T-cell (primary cell): ENCODE data around the gene DLG2. TPM values are rescaled to one million over a fixed set of nuclear protein-coding genes. Genes with fewer than 3 reads are reported as not detected.

Source experiments
- ATAC-seq, 4 experiments: fragments of 200-7000 bp in 3 of 4; fragments of 150-1000 bp in 1 of 4; cut with Tn5 transposase; replicated peaks in 1 of 4; 1 replicate in 3 of 4; 2 replicates in 1 of 4; pipeline ENCODE4 v1.10.0; 2021; ENCODE audit warnings: moderate library complexity in 3 of 4, mild to moderate bottlenecking in 2 of 4, moderate number of reproducible peaks in 1 of 4
- CTCF ChIA-PET, 2 donors: fragments of 300-600 bp; sonication (Branson Sonifier 250); formaldehyde crosslinking; loops; one replicate each; lab custom pipeline; 2022; ENCODE audit warnings: antibody characterized with exemption in 2 of 2; lab: Charles Lee
- POLR2A ChIA-PET, 2 donors: fragments of 300-600 bp; sonication (Branson Sonifier 250); formaldehyde crosslinking; loops; one replicate each; lab custom pipeline; 2022; ENCODE audit warnings: antibody characterized with exemption in 2 of 2; lab: Charles Lee
- DNase-seq, 35 experiments: peaks; one replicate each; pipeline versions ENCODE4 v3.0.0 to v3.0.0-alpha.2; 2013 to 2023
- H3K27ac ChIP-seq: one replicate; pipeline ENCODE4 v1.5.1; 2013; ENCODE audit warnings: low read length
- H3K27me3 ChIP-seq, 2 experiments: replicated peaks in 1 of 2; 1 replicate in 1 of 2; 2 replicates in 1 of 2; pipeline versions ENCODE4 v1.6.1 to v1.7.0; 2013; ENCODE audit warnings: low read length in 1 of 2, mixed read lengths in 1 of 2; ENCODE audit not compliant: control insufficient read depth in 2 of 2, insufficient read depth in 2 of 2; ENCODE audit errors: extremely low read depth in 1 of 2
- H3K36me3 ChIP-seq, 2 donors: 1 replicate in 1 of 2; 2 replicates in 1 of 2; pipeline versions ENCODE4 v1.6.1 to v1.7.0; 2013; ENCODE audit warnings: low read length in 1 of 2; ENCODE audit not compliant: control insufficient read depth in 2 of 2, insufficient read depth in 1 of 2; ENCODE audit errors: extremely low read depth in 1 of 2
- H3K4me1 ChIP-seq, 2 experiments: 1 replicate in 1 of 2; 2 replicates in 1 of 2; pipeline versions ENCODE4 v1.6.1 to v1.7.0; 2013; ENCODE audit warnings: low read length in 2 of 2, mixed read lengths in 1 of 2; ENCODE audit not compliant: insufficient read depth in 2 of 2, control insufficient read depth in 1 of 2; ENCODE audit errors: extremely low read depth in 1 of 2
- H3K4me3 ChIP-seq, 2 donors: 1 replicate in 1 of 2; 2 replicates in 1 of 2; pipeline versions ENCODE4 v1.5.1 to v1.7.0; 2013; ENCODE audit warnings: mild to moderate bottlenecking in 2 of 2, low read length in 1 of 2, moderate library complexity in 1 of 2; ENCODE audit not compliant: control insufficient read depth in 1 of 2; ENCODE audit errors: extremely low read depth in 1 of 2
- H3K9me3 ChIP-seq: 2 replicates; pipeline ENCODE4 v1.7.0; 2013
- H3K27ac Mint-ChIP-seq, 2 donors: one replicate each; pipeline ENCODE4 v1.8.0; 2020 to 2021; ENCODE audit warnings: mild to moderate bottlenecking in 2 of 2, mixed read lengths in 2 of 2
- H3K27me3 Mint-ChIP-seq, 2 donors: one replicate each; pipeline ENCODE4 v1.8.0; 2021 to 2022; ENCODE audit warnings: mixed read lengths in 2 of 2
- H3K36me3 Mint-ChIP-seq: one replicate; pipeline ENCODE4 v1.8.0; 2021; ENCODE audit warnings: mixed read lengths
- H3K4me1 Mint-ChIP-seq, 3 donors: one replicate each; pipeline ENCODE4 v1.8.0; 2020 to 2022; ENCODE audit warnings: mixed read lengths in 3 of 3, mild to moderate bottlenecking in 1 of 3
- H3K4me3 Mint-ChIP-seq, 3 donors: one replicate each; pipeline ENCODE4 v1.8.0; 2020 to 2022; ENCODE audit warnings: mild to moderate bottlenecking in 3 of 3, mixed read lengths in 3 of 3, moderate library complexity in 3 of 3
- H3K9me3 Mint-ChIP-seq, 3 donors: one replicate each; pipeline ENCODE4 v1.8.0; 2020 to 2022; ENCODE audit warnings: mixed read lengths in 3 of 3
- WGBS: methylation state at CpG from one replicate; pipeline ENCODE4 v1.1.5; 2013; ENCODE audit warnings: missing lambda C conversion rate; ENCODE audit not compliant: insufficient coverage; 5-methylcytosine and 5-hydroxymethylcytosine counted together
- total RNA-seq, 35 experiments: library from RNA in 6 of 35; stranded (reverse) in 6 of 35; fragments of 120-200 nt in 1 of 35; gene quantifications; one replicate each; pipeline versions ENCODE4 v1.2.1 to v1.2.4 and lab custom pipeline; 2013 to 2026

Gene DLG2
- total RNA-seq, 5 donors from 2014 or later (not counting 1 experiment from before 2014, with no cell fraction given), result 2.3 to 4.1 (median 2.9) TPM

DNA sequence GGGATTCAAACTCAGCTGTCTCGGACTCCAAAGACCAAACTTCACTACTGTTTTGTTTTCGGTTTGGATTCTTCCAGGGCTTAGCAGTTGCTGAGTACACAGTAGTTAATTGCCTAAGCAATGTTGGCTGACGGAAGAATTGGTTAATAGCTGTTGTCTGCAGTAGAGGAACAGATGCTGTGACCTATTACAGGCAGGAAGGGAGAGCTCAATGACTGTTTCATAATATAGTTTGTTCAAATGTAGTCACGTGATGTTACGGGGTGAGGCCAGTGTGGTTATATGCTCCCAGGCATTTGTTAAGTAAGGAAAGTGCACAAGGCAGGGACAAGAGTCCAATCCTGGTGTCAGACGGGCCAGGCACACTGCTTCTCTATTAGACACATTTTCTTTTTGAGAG is 2118.3 kb downstream of the DLG2 start:
- Mint-ChIP-seq H3K27ac (no peak overlapping the region), H3K27me3 (no peaks in the 10 kb centered on the region), H3K4me3 (no peak overlapping the region), H3K9me3 (no peaks in the 10 kb centered on the region), H3K36me3 (no peaks in the 10 kb centered on the region), H3K4me1 (no peaks in the 10 kb centered on the region)
- 70% methylated on average over 3 of the region's 6 CpGs for WGBS
- POLR2A ChIA-PET, result no interaction called here
- H3K36me3 ChIP-seq, result no peaks in the 10 kb centered on the region
- H3K4me3 ChIP-seq, result no peak overlapping the region
- ATAC-seq (no peak), DNase-seq (no peak)
- H3K9me3 ChIP-seq, result no peaks in the 10 kb centered on the region
- CTCF ChIA-PET, result no interaction called here
- H3K27me3 ChIP-seq, result no peaks in the 10 kb centered on the region
- H3K27ac ChIP-seq, result no peak overlapping the region
- H3K4me1 ChIP-seq, result no peaks in the 10 kb centered on the region

DNA sequence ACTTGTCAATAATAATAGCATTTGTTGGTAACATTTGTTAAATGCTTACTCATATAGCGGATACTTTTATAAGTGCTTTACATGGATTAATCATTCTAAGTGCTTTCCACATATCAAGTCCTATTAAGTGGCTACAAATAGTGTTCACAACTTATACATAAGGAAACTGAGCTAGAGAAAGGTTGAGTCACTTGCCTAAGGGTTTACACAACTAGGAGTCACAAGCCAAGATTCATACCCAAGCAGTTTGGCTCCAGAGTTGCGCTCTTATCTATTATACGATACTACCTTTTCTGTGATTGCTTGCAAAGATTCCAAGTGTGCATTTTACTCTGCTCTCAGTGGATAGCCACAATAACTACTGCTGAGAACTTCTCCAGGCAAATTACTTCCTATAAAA is 2125.1 kb downstream of the DLG2 start:
- 92% methylated on average over 2 of the region's 3 CpGs for whole genome bisulfite sequencing
- H3K27ac ChIP-seq, result no peak overlapping the region
- ChIA-PET CTCF (no interaction called here), POLR2A (no interaction called here)
- no peaks in the 10 kb centered on the region for H3K27me3 Mint-ChIP-seq
- no peaks in the 10 kb centered on the region for H3K4me1 Mint-ChIP-seq
- ATAC-seq (no peak), DNase-seq (no peak)
- H3K36me3 Mint-ChIP-seq, result no peaks in the 10 kb centered on the region
- no peaks in the 10 kb centered on the region for H3K9me3 ChIP-seq
- H3K27ac Mint-ChIP-seq, result no peak overlapping the region
- H3K27me3 ChIP-seq, result no peaks in the 10 kb centered on the region
- no peaks in the 10 kb centered on the region for H3K4me1 ChIP-seq
- H3K4me3 ChIP-seq, result no peak overlapping the region
- no peak overlapping the region for H3K4me3 Mint-ChIP-seq
- H3K9me3 Mint-ChIP-seq, result no peaks in the 10 kb centered on the region
- H3K36me3 ChIP-seq, result no peaks in the 10 kb centered on the region

DNA sequence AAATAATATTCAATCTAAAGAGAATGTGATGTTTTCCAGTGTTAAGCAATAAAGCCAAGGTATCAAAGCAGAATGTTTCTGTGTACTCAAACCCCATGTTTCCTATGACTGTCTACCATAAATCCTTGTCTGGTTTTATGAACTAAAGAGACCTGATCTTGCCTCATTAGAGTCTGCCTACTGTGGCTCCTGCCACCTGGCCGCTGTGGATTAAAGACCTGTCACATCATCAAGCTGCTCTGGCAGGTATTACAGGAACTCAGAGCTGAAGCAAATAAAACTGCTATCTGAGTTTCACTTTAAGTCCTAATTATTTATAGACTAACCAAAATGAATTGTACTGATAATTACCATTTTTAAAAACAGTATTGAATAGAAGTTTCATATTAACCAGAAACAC is 2133.2 kb downstream of the DLG2 start:
- ATAC-seq (no peak), DNase-seq (no peak)
- Histone ChIP-seq H3K36me3 (no peaks in the 10 kb centered on the region), H3K27me3 (no peaks in the 10 kb centered on the region), H3K4me3 (no peak overlapping the region), H3K27ac (no peak overlapping the region), H3K9me3 (no peaks in the 10 kb centered on the region), H3K4me1 (no peaks in the 10 kb centered on the region)
- no peaks in the 10 kb centered on the region for H3K36me3 Mint-ChIP-seq
- WGBS, result 60% methylated on average over 1 of the region's 1 CpG
- POLR2A ChIA-PET, result no interaction called here
- H3K4me3 Mint-ChIP-seq, result no peak overlapping the region
- H3K4me1 Mint-ChIP-seq, result no peaks in the 10 kb centered on the region
- H3K27me3 Mint-ChIP-seq, result peaks cover 0 to 9% of the 10 kb centered on the region in 2 donors
- no peaks in the 10 kb centered on the region for H3K9me3 Mint-ChIP-seq
- H3K27ac Mint-ChIP-seq, result no peak overlapping the region
- CTCF ChIA-PET, result interaction anchor here in 1 of 2 donors (0.6 kb wide), 1 partner anchor 17 kb away, joined by 6 read pairs; no protein-coding TSS in a partner anchor

GRCh38 chr11:83493034-83493433 is 2134.1 kb downstream of the DLG2 start:
- ChIA-PET CTCF (no interaction called here), POLR2A (no interaction called here)
- no peak overlapping the region for H3K4me3 Mint-ChIP-seq
- H3K4me1 Mint-ChIP-seq, result no peaks in the 10 kb centered on the region
- H3K27ac ChIP-seq, result no peak overlapping the region
- no peaks in the 10 kb centered on the region for H3K27me3 ChIP-seq
- 71% methylated on average over 1 of the region's 1 CpG for WGBS
- DNase-seq (no peak), ATAC-seq (no peak)
- H3K27me3 Mint-ChIP-seq, result peaks cover 0 to 9% of the 10 kb centered on the region in 2 donors
- H3K27ac Mint-ChIP-seq, result no peak overlapping the region
- H3K36me3 Mint-ChIP-seq, result no peaks in the 10 kb centered on the region
- H3K9me3 ChIP-seq, result no peaks in the 10 kb centered on the region
- H3K9me3 Mint-ChIP-seq, result no peaks in the 10 kb centered on the region
- H3K36me3 ChIP-seq, result no peaks in the 10 kb centered on the region
- H3K4me3 ChIP-seq, result no peak overlapping the region
- no peaks in the 10 kb centered on the region for H3K4me1 ChIP-seq

- WGBS, result 81% methylated on average over 2 of the region's 6 CpGs
- Histone ChIP-seq H3K36me3 (no peaks in the 10 kb centered on the region), H3K4me3 (no peak overlapping the region), H3K27ac (no peak overlapping the region), H3K4me1 (no peaks in the 10 kb centered on the region), H3K9me3 (no peaks in the 10 kb centered on the region), H3K27me3 (no peaks in the 10 kb centered on the region)
- H3K4me1 Mint-ChIP-seq, result no peaks in the 10 kb centered on the region
- no peak for DNase-seq
- no peaks in the 10 kb centered on the region for H3K9me3 Mint-ChIP-seq
- no peaks in the 10 kb centered on the region for H3K36me3 Mint-ChIP-seq
- peaks cover 6 to 7% of the 10 kb centered on the region in 2 donors for H3K27me3 Mint-ChIP-seq
- CTCF ChIA-PET, result no interaction called here
- H3K27ac Mint-ChIP-seq, result no peak overlapping the region
- POLR2A ChIA-PET, result no interaction called here
- ATAC-seq, result no peak
- no peak overlapping the region for H3K4me3 Mint-ChIP-seq
These were observed 2143.3 kb downstream of the DLG2 start for GRCh38 chr11:83483808-83484207.

DNA sequence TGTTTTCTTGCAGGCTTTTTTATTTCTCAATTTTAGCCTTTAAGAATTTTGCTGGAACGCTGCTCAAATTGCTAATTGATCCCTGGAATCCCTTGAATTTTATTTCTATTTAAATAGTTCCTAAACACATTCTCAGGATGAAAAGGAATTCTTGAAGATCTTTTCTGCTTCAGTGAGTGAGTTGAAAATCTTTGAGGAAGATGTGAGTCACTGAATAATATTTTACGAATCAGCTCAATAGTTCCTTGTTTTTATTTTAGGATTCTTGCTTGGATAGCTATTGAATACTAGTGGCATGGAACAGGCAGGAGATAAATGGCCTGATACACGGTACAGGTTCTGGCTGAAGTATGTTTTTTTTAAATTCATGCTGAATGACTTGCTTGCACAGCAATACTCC is 2146.3 kb downstream of the DLG2 start:
- H3K36me3 ChIP-seq, result no peaks in the 10 kb centered on the region
- H3K4me3 ChIP-seq, result no peak overlapping the region
- H3K4me1 ChIP-seq, result no peaks in the 10 kb centered on the region
- no peak overlapping the region for H3K27ac ChIP-seq
- Mint-ChIP-seq H3K9me3 (no peaks in the 10 kb centered on the region), H3K27ac (no peak overlapping the region), H3K4me3 (no peak overlapping the region), H3K4me1 (no peaks in the 10 kb centered on the region), H3K36me3 (no peaks in the 10 kb centered on the region), H3K27me3 (peaks cover 13 to 16% of the 10 kb centered on the region in 2 donors)
- ChIA-PET POLR2A (no interaction called here), CTCF (no interaction called here)
- 86% methylated on average over 1 of the region's 3 CpGs for WGBS
- ATAC-seq (no peak), DNase-seq (no peak)
- no peaks in the 10 kb centered on the region for H3K9me3 ChIP-seq
- no peaks in the 10 kb centered on the region for H3K27me3 ChIP-seq

GRCh38 chr11:83480251-83480650 is 2146.9 kb downstream of the DLG2 start:
- no peaks in the 10 kb centered on the region for H3K4me1 Mint-ChIP-seq
- H3K27ac Mint-ChIP-seq, result no peak overlapping the region
- Histone ChIP-seq H3K4me3 (no peak overlapping the region), H3K27ac (no peak overlapping the region), H3K4me1 (no peaks in the 10 kb centered on the region), H3K9me3 (no peaks in the 10 kb centered on the region), H3K36me3 (no peaks in the 10 kb centered on the region), H3K27me3 (no peaks in the 10 kb centered on the region)
- H3K36me3 Mint-ChIP-seq, result no peaks in the 10 kb centered on the region
- ATAC-seq (no peak), DNase-seq (no peak)
- CTCF ChIA-PET, result no interaction called here
- WGBS, result 94% methylated on average over 5 of the region's 8 CpGs
- no peak overlapping the region for H3K4me3 Mint-ChIP-seq
- H3K27me3 Mint-ChIP-seq, result peaks cover 13 to 16% of the 10 kb centered on the region in 2 donors
- H3K9me3 Mint-ChIP-seq, result no peaks in the 10 kb centered on the region
- POLR2A ChIA-PET, result no interaction called here
